ENCODE results near the gene ZNF697. TPM values are rescaled to one million over a fixed set of nuclear protein-coding genes. Genes with fewer than 3 reads are reported as not detected.

The ZNF697 gene
- total RNA-seq, 1 experiment from 2014 or later, result 17.4 TPM

- Histone ChIP-seq H3K79me2 (ENCODE audit: insufficient read depth, low read length) (peaks cover 6% of the 10 kb centered on the region; the same call in 1 of the 2 replicates), H3K27me3 (ENCODE audit: insufficient read depth, low read length) (no peaks in the 10 kb centered on the region), H3K23me2 (ENCODE audit: insufficient read length, low read depth, low read length, poor library complexity, severe bottlenecking) (no peaks in the 10 kb centered on the region), H3K14ac (ENCODE audit: insufficient read depth, low read length) (no peak overlapping the region), H2BK5ac (ENCODE audit: insufficient read length, low read length) (no peak overlapping the region), H3K9ac (ENCODE audit: extremely low read depth, insufficient read length, low read length) (no peak overlapping the region), H2BK15ac (ENCODE audit: low read depth, low read length) (no peak overlapping the region), H4K20me1 (ENCODE audit: control insufficient read depth, insufficient read depth, insufficient read length) (peaks cover 2% of the 10 kb centered on the region), H4K91ac (ENCODE audit: insufficient read length, low read depth, low read length) (no peak overlapping the region), H3K27ac (ENCODE audit: insufficient read length, low read depth, low read length) (no peak overlapping the region), H3K9me3 (ENCODE audit: control insufficient read depth, low read depth, low read length) (no peaks in the 10 kb centered on the region), H3K56ac (ENCODE audit: insufficient read length, low read depth, low read length) (no peak overlapping the region), H4K8ac (replicated peaks; ENCODE audit: insufficient read length, low read depth, low read length) (no peak overlapping the region), H2BK120ac (ENCODE audit: low read depth, low read length, poor library complexity, severe bottlenecking) (no peak overlapping the region), H3K79me1 (ENCODE audit: insufficient read depth, low read depth, low read length, poor library complexity, severe bottlenecking) (no peaks in the 10 kb centered on the region), H2BK20ac (ENCODE audit: low read depth, low read length, poor library complexity, severe bottlenecking) (no peak overlapping the region), H3T11ph (ENCODE audit: low read length) (no peak overlapping the region), H3K4me1 (ENCODE audit: insufficient read depth, low read length) (peaks cover 5% of the 10 kb centered on the region; the same call in 1 of the 2 replicates), H2AK5ac (ENCODE audit: insufficient read length, low read length) (no peak overlapping the region), H3K4me2 (ENCODE audit: insufficient read depth, insufficient read length, low read length) (no peak overlapping the region), H4K5ac (ENCODE audit: insufficient read length, low read depth, low read length) (no peak overlapping the region), H3K4ac (ENCODE audit: low read depth, low read length) (no peak overlapping the region), H3K18ac (ENCODE audit: insufficient read length, low read depth, low read length) (no peak overlapping the region), H3K23ac (ENCODE audit: insufficient read length, low read depth, low read length) (no peak overlapping the region), H2BK12ac (ENCODE audit: insufficient read length, low read depth, low read length) (no peak overlapping the region), H2AFZ (ENCODE audit: low read length) (no peak overlapping the region)
- TF ChIP-seq CTCF (conservative IDR thresholded peaks at IDR 0.05), result no peak
- no CpG with 5 or more reads among the region's 3 CpGs for WGBS (ENCODE audit: extremely low coverage, insufficient read length, low lambda C conversion rate)
- DNase-seq, result no peak
- H3K27me3 Mint-ChIP-seq (ENCODE audit: low read depth), result no peaks in the 10 kb centered on the region
- peaks cover 8 to 10% of the 10 kb centered on the region in 2 experiments; a peak in 3 of 4 replicates for H3K4me1 Mint-ChIP-seq
- no peak overlapping the region for H3K4me3 Mint-ChIP-seq
- peaks cover 0 to 4% (median 0%) of the 10 kb centered on the region in 3 experiments; a peak in 2 of 7 replicates for H3K36me3 Mint-ChIP-seq (ENCODE audit: insufficient read depth in 1 of 3, low read depth in 3 of 3)
- no peaks in the 10 kb centered on the region for H3K9me3 Mint-ChIP-seq
- H3K27ac Mint-ChIP-seq, result peak overlapping the region in 1 of 3 experiments; percentile 58; a peak in 1 of 7 replicates
These were observed 14.1 kb downstream of the ZNF697 start for GRCh38 chr1:119634016-119634415.

Data from H9 (cell line).